Activated T-cell treated with anti-CD3 and anti-CD28 coated beads for 48 hours (primary cell): Measurements from ENCODE around the gene C19orf47.
A peak's percentile ranks its signal among the peaks of the same experiment; 100 is the strongest.

Experiments used
- DNase-seq: peaks from one replicate; pipeline ENCODE4 v3.0.0-alpha.2; 2020; ENCODE audit warnings: low read depth

The C19orf47 gene, protein sequence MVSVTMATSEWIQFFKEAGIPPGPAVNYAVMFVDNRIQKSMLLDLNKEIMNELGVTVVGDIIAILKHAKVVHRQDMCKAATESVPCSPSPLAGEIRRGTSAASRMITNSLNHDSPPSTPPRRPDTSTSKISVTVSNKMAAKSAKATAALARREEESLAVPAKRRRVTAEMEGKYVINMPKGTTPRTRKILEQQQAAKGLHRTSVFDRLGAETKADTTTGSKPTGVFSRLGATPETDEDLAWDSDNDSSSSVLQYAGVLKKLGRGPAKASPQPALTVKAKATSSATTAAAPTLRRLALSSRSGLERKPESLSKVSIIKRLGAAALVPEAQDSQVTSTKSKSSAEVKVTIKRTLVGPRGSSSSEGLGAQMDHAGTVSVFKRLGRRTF

DNA sequence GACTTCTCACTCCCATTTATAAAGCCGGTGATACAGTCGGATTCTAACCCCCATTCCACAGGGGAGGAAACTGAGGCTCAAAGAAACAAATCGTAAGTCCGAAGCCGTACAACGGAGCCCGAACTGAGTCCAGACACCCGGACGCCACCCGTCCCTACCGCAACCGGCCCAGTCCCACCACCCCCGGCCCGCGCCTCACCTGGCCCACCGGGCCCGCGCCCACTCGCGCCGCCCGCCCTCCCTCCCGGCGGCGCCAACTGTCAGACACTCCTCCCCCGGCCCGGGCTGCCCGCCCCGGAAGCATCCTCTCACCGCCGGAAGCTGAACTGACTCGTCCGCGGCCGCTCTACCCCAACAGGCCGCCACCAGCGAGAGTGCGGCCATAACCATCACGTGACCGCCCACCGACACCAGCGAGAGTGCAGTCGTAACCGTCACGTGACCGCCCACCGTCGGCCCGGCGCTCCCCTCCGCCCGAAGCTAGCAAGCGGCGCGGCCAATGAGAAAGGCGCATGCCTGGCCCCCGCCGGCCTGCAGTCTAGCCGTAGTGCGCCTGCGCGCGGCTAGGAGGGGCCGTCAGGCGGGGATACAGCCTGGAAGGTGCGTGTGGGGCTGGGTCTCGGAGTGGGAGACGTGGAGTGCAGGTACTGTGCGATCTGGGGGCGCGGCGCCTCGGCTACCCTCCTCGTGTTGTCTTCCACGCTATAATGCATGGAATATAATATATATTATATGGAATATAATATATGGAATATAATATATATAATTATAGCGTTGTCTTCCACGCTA lies at the start of gene C19orf47, which contains the start of gene PLD3:
TSS of gene C19orf47 (minus strand) at position 273 of the 789 bp plus-strand sequence. CDS start 6,540 bp downstream, outside the sequence.
TSS of gene PLD3 (plus strand) at position 571 of the 789 bp plus-strand sequence. CDS start 17,789 bp downstream, outside the sequence.
- peak; percentile 99 for DNase-seq

DNA sequence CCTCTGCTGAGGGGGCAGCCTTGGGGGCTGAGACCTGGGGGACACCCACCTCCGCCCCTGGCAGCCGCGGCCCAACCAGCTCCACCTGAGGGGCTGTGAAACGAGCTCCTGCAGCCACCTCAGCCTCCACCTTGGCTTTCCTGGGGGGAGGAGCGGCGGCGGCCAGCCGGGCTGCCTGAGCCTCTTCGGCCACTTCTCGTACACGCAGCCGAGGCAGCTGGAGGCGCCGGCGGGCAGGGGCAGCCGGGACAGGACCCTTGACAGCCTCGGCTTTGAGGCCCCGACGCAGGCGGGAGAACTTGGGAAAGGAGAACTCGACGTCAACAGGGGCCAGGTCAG lies 49.3 kb upstream of the C19orf47 start:
- DNase-seq = no peak

DNA sequence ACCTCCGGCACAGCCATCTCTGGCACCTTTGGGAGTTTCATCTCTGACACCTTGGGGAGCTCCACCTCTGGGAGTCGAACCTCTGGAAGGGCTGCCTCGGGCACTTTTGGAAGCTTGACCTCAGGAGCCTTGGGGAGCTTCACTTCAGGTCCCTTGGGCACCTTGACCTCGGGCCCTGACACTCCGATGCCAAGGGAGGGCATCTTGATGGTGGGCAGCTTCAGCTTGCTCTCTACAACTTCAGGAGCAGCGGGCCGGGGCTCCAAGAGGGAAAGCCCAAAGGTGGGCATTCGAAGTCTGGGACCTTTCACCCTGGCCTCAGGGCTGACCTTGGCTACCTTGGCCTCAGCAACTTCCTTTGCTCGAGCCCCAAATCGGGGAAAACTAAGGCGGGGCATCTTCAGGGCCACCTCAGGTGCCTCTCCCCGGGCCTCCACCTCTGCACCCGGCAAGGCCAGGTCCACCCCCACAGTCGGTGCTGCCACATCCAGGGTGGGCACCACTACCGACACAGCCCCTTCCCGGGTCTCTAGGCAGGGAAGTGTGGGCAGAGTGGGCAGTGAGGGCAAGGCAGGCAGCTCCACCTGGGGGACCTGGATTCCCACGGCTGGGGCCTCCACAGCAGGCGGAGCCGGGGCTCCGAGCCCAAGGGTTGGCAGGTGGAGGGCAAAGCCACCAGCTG lies 48.8 kb upstream of the C19orf47 start:
- no peak for DNase-seq

DNA sequence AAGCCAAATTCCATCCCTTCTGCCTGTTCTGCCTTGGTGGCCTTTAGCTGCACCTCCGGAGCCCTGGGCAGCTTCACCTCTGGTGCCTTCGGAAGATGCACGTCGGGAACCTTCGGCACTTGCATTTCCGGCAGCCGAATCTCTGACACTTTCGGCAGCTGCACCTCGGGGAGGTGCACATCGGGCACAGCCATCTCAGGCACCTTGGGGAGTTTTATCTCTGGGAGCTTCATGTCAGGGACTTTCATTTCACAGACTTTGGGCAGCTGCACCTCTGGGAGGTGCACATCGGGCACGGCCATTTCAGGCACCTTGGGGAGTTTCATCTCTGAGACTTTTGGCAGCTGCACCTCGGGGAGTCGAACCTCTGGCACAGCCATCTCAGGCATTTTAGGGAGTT lies 47.8 kb upstream of the C19orf47 start:
- no peak for DNase-seq

DNA sequence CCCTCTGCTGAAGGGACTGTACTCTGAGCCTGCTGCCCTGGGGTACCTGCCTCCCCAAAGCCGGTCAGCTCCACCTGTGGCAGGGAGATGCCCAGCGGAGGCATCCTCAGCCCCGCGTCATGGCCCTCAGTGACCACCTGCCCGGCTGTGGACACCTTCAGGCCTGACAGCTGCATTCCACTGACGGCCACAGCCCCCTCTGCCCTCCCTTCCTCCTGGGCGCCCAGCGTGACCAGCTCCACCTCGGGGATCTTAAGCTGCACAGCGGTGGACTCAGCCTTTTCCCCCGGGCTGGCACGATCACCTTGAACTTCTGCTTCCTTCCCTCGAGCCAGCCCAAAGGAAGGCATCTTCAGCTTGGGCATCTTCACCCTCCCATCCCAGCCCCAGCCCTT lies 46.6 kb upstream of the C19orf47 start:
- no peak for DNase-seq

DNA sequence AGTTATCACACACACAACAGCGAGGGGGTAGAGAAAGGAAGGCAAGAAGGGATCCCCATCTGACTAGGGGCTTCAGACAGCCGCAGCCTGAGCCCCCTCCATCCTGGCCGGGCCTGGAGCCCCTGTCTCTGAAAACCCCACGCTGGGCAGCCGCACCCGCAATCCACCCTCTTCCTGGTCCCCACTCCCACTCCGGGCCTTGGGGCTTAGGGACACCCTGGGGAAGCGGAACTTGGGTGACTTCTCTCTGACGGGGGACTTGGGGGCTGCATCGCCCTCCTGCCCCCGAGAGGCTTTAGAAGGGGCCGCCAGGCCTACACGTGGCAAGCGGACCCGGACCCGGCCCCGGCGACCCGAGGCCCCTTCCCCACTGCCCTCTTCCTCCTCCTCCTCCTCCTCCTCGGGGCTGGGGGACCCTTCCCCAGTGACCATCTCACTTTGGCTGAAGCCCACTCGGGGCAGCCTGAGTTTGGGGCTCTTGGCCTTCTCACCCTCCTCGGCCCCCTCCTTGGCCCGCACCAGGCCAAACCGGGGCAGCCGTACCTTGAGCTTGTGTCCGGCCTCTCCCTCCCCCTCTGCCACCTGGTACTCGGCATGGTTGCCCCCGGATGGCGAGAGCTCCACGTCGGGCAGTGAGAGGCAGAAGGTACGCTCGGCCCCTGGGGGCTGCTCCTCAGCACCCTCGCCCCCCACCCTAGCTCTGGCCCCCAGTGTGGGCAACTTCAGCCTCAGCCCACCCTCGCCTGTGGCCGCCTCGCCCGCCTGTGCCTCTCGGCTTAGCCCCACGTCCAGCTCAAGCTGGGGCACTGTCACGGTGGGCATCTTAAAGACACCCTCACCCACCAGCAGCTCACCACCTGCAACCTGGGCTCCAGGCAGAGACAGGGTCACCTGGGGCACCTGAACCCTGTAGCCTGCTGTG lies 46.0 kb upstream of the C19orf47 start:
- DNase-seq = no peak

DNA sequence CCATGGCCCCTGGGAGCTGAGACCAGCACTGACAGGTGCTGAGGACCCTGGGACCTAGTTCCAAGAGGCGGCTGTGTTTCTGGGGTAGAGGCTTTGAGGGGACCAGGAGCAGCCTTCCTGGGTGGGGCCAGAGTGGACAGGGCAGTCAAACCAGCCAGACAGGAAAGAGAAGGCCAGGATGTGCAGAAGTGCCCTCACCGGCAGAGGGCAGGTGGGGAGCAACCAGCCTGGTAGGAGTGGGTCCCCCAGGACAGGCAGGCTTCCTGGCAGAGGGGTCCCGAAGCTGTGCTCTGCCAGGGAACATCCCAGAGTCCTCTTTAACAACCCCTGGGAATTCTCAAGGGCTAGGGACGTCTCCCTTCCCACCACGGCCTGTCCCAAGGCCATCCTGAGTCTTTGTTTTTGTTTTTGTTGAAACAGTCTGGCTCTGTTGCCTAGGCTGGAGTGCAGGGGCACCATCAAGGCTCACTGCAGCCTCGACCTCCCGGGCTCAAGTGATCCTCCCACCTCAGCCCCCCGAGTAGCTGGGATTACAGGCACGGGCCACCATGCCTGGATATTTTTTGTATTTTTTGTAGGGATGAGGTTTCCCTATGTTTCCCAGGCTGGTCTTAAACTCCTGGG lies 44.8 kb upstream of the C19orf47 start:
- DNase-seq = no peak

DNA sequence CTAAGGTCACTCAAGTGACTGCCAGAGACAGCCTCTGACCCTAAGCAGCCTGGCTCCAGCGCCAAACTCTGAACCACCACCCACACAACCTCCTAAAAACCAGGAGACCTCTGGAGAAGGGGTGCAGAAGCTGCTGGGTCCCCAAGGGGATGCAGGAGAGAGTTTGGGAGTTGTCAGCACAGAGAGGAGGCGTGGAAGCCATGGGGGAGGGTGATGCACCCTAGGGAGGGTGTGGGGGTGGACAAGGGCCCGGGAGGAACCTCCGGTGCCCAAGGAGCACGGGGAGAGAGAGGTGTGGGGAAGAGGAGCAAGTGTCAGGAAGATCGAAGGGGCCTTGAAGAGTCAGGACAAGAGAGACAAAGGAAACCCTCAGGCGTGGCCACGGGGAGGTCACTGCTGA lies 43.9 kb upstream of the C19orf47 start:
- DNase-seq = no peak

DNA sequence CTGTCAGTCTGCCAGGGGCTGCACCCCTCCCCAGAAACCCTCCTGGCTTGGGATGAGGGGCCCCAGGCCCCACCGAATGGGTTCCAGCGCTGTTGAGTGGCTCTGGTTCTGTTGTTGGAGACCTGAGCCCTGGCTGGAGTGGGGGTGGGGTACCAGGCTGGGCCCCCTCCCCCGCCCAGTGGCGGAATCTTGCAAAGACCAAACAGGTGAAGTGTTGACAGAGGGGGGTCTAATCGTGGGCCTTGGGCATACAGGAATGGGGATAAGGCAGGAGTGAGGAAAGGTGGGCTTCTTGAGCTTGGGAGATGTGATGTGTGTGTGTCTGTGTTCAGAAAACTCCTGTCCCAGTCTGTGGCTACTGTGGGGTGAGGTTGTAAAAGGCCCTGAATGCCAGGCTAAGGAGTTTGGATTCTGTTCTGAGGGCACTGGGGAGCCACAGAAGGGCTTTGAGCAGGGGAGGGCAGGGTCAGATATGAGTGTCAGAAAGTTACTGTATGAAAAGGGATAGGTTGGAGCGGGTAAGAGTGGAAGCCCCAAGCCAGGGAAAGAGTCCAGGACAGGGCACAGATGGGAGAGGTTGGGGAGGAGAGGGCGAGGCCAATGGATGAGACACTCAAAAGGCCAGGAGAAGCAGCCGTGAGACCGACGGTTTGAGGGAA lies 42.0 kb upstream of the C19orf47 start, which contains the start of gene HIPK4:
TSS of gene HIPK4 (minus strand) at position 98 of the 659 bp plus-strand sequence. CDS start 279 bp downstream, outside the sequence.
- DNase-seq = no peak

DNA sequence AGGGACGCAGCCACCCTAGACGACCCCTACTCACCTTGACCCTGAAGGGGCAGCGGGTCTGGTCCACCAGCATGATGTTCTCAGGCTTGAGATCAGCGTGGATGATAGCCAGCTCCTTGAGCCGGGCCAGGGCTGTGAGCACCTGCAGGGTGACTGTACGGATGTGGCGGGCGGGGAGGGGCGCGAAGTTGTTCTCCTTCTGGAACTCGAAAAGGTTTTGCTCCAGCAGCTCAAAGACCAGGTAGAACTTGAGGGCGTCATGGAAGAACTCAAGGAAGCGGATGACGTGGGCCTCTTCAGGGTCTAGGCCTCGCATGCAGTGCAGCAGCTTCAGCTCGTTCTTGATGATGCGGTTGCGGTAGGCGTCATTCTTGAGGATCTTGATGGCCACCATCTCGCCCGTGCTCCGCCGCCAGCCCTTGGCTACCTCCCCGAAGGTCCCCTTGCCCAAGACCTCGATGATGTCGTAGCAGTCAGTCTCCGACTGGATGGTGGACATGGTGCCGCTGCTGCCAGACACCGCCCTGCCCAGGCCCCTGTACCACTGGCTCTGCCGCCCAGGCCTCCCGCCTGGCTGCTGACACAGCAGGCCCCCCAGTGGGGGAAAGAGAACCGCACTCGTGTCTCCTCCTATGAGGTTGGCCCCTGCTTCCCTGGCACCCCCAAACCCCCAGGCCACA lies 41.3 kb upstream of the C19orf47 start:
- no peak for DNase-seq

DNA sequence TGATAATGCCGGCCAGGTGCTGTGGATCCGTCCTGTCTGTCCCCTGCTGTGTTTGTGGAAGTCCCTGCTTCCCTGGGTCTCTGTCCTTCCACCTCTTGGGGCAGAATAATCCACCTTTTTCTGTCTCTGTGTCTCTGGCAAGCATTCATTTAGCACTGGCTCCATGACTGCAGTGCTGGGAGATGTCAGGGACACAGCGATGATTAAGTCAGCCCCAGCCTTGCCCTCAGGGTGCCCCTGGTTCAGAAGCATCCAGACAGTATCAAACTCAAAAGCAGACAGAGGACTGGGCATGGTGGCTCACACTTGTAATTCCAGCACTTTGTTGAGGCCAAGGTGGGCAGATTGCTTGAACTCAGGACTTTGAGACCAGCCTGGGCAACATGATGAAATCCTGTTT lies 40.3 kb upstream of the C19orf47 start:
- DNase-seq = no peak

DNA sequence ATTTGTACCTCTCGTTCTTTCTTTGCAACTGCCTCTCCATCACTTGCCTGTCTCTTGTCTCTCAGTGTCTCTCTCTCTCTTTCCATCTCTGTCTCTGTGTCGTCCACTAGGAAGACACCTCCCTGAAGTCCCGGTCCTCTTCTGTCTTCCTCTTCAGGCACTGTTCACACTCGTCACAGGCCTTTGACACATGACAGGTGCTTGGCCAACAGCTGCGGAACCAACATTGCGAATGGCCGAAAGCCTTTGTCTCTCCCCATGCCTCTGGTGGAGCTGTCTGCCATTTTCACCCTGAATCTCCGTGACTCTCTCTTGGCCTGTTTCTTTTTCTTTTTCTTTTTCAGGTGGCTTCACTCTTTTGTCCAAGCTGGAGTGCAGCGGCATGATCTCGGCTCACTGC lies 39.0 kb upstream of the C19orf47 start:
- DNase-seq = no peak

DNA sequence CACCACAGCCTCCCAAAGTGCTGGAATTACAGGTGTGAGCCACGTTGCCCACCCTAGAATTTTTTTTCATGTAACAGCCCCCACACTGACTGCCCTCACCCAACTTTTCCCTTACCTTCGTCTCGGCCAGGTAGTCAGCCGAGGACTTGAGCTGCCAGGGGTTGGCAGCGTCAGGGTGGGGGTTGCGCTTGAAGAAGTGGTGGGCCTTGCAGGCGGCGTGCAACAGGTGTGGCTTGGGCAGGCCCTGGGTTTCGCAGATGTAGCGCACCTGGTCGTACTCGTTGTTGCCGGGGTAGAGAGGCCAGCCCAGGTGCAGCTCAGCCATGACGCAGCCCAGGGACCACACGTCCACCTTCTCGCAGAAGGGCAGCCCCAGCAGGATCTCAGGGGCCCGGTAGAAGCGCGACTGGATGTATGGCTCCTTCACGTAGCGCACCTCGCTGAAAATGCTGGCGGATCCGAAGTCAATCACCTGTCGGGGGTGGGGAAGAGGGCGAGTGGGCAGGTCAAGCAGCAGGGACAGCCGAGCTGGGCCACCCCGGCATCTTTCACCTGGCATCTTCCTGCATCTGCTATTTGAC lies 35.6 kb upstream of the C19orf47 start:
- no peak for DNase-seq

DNA sequence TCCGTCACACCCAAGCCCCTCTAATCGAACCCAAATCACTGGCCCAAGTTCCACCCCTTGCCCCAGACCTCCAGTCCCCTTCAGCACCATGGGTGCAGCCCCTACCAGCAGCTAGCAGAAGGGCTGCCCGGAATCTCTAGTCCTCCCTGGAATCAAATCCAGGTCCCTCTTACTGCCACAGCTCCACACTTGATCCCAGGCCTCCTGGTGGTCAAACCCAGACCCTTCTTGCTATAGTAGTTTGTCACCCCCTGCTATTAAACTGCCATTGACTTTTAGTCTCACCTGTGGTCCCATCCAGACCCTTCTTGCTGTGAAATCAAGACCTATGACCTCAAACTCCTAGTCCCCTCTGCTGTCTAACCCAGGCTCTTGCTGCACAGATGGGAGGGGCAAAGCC lies 33.1 kb upstream of the C19orf47 start:
- DNase-seq = no peak

DNA sequence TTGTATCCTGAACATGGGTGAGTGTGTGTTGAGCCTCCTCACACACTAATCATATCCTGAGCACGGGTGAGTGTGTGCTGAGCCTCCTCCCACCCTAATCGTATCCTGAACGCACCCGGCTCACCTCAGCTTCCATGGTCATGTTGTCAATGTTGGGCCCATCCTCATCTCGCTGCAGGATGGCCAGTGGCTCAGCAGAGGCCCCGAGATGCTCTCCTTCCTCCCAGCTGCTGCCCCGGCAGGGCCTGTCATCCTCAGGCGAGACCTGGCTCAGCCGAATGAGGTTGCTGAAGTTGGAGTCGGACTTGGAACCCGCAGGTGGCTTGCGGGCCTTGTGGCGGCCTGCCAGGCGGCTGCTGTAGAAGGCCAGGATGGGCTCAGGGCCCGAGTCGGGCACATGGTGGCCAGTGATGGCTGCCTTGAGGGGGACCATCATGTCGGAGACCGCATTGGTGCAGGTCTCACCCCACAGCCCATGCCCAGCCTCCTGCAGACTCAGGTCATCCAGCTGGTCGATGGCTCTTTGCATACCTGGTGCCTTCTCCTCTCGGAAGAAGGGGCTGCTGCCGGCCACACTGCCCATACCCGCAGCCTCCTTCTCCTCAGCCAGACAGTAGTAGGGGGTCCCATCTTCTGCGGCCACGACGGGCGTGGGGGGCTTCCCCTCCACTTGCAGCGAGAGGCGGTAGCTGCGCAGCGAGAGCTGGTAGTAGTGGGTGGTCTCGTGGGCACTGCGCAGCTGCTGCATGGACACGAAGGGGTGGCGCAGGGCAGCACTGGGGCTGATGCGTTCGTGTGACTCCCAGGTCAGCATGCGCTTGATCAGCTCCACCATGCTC lies 32.2 kb upstream of the C19orf47 start:
- no peak for DNase-seq

DNA sequence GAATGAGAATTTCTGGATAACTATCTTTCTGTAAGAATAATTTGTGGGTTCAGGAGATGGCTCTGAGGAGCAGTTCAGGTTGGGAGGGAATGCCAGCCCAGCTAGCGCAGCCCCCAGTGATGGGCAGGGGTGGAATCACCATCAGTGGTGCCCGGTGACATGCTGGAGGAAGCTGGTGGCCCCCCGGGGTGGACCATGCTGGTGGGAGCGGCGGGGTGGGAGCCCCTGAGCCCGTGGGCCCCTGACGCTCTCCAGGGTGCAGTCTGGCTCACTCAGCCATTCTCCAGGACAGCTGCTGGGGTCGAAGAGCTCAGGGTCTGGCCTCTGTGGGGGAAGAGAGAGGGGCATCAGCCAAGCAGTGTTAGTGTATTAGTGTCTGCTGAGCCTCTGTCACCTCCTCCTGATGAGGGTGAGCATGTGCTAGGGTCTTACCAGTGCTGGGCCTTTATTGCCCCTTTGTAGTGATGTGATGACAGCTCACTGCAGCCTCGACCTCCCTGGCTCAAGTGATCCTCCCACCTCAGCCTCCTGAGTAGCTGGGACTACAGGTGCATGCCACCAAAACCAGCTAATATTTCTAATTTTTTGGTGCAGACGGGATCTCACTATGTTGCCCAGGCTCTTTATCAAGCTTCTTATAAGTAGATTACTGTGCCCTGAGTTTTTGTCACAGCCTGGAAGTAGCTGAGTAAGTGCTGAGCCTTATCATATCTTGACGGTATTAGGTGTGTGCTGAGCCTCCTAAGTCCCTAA lies 31.4 kb upstream of the C19orf47 start:
- DNase-seq = no peak

DNA sequence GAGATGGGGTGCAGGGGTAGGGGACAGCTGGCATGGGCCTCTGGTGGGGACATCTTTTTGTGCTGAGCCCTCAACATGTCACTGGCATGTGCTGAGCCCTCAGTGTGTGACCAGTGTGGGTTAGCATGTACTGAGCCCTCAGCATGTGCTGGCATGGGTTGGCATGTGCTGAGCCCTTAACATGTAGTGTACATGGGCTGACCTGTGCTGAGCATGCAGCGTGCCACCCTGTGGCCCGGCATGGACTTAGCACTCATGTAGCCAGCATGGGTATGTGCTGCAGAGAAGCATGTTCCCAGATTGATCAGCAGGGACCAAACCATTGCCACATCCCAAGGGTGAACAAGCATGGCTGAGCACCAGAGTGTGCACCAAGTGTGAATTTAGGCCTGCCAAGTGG lies 30.3 kb upstream of the C19orf47 start:
- no peak for DNase-seq

DNA sequence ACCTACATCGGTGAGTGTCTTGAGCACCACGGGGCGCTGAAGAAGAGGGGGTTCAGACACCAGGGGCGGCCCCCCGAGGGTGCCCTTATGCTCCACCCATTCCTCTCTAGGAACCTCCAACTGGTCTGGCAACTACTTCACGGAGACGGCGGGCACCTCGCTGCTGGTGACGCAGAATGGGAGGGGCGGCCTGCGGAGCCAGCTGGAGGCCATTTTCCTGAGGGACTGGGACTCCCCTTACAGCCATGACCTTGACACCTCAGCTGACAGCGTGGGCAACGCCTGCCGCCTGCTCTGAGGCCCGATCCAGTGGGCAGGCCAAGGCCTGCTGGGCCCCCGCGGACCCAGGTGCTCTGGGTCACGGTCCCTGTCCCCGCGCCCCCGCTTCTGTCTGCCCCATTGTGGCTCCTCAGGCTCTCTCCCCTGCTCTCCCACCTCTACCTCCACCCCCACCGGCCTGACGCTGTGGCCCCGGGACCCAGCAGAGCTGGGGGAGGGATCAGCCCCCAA lies 29.7 kb upstream of the C19orf47 start:
- DNase-seq = no peak
